SHP77 (cell line): Measurements from ENCODE around the gene ARHGAP8.
"Not testable (repeated sequence)": the region's sequence is repeated elsewhere in the genome, so short reads cannot be mapped to it uniquely, and the experiment has no call there.

Experiments used
- DNase-seq, 2 experiments: peaks; one replicate each; lab custom pipeline; 2025; lab: John Stamatoyannopoulos, UW

The ARHGAP8 gene

GRCh38 chr22:44889255-44889878, 137.0 kb downstream of the ARHGAP8 start:
- peak in 1 of 2 experiments; percentile 9 for DNase-seq

GRCh38 chr22:44890416-44891292, 138.3 kb downstream of the ARHGAP8 start:
- no peak for DNase-seq

- DNase-seq = no peak
These were observed 138.9 kb downstream of the ARHGAP8 start for GRCh38 chr22:44891293-44891747.

- DNase-seq = no peak
These were observed 139.4 kb downstream of the ARHGAP8 start for GRCh38 chr22:44891791-44892190.

GRCh38 chr22:44892243-44892642, 139.9 kb downstream of the ARHGAP8 start:
- no peak for DNase-seq

- DNase-seq = no peak
These were observed 140.7 kb downstream of the ARHGAP8 start for GRCh38 chr22:44892803-44893730.

- DNase-seq = no peak
These were observed 141.3 kb downstream of the ARHGAP8 start for GRCh38 chr22:44893731-44894080.

- DNase-seq = no peak
These were observed 141.9 kb downstream of the ARHGAP8 start for GRCh38 chr22:44894321-44894720.

- no peak for DNase-seq
These were observed 142.4 kb downstream of the ARHGAP8 start for GRCh38 chr22:44894782-44895181.

- no peak for DNase-seq
These were observed 143.1 kb downstream of the ARHGAP8 start for GRCh38 chr22:44895296-44896055.

GRCh38 chr22:44898236-44898635, 145.9 kb downstream of the ARHGAP8 start:
- no peak for DNase-seq

GRCh38 chr22:44901301-44901700, 148.9 kb downstream of the ARHGAP8 start:
- DNase-seq = no peak

- not testable (repeated sequence) for DNase-seq
These were observed 150.8 kb downstream of the ARHGAP8 start for GRCh38 chr22:44903164-44903563.

- DNase-seq = not testable (repeated sequence)
These were observed 152.2 kb downstream of the ARHGAP8 start for GRCh38 chr22:44904492-44905152.

GRCh38 chr22:44906248-44906936, 154.0 kb downstream of the ARHGAP8 start:
- DNase-seq = no peak

GRCh38 chr22:44906999-44907644, 154.7 kb downstream of the ARHGAP8 start:
- no peak for DNase-seq

GRCh38 chr22:44907765-44908737, 155.7 kb downstream of the ARHGAP8 start:
- DNase-seq = no peak

- DNase-seq = no peak
These were observed 156.9 kb downstream of the ARHGAP8 start for GRCh38 chr22:44909241-44909640.
